ENCODE results near the gene ALOX12B.
"Not testable (repeated sequence)": the region's sequence is repeated elsewhere in the genome, so short reads cannot be mapped to it uniquely, and the experiment has no call there.

The ALOX12B gene

DNA sequence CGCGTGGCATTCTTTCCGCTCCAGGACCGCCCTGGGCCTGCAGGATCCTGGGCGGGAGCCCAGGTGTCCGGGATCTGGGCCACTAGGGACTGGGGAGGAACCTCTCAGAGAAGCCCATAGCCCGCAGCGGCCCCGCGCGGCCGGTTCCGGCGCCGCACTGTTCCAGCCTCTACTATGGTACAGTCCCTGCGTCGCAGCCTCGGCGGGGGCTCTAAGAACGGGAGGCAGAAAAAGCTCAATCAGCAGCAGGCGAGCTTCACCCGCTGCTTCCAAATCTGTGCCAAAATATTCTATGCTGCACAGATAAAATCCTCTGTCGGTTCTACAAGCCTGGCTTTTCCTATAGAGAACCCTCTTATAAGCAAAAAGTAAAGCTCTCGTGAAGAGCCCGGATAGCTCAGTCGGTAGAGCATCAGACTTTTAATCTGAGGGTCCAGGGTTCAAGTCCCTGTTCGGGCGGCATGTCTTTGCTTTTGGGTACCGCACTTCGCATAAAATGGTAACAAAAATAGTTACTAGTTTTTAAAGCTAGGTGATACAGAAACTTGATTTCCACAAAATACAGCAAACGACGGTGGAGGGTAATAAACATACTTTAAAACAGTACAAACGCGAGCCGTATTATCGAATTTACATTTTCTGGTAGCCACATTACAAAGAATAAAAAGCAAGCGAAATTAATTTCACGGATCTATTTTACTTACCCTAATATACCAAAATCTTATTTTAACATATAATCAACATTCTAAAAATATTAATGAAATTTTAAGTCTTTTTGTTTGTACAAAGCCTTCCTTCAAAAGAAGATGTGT lies 31.5 kb upstream of the ALOX12B start:
- peak; percentile 82 to 91 for DNase-seq

DNA sequence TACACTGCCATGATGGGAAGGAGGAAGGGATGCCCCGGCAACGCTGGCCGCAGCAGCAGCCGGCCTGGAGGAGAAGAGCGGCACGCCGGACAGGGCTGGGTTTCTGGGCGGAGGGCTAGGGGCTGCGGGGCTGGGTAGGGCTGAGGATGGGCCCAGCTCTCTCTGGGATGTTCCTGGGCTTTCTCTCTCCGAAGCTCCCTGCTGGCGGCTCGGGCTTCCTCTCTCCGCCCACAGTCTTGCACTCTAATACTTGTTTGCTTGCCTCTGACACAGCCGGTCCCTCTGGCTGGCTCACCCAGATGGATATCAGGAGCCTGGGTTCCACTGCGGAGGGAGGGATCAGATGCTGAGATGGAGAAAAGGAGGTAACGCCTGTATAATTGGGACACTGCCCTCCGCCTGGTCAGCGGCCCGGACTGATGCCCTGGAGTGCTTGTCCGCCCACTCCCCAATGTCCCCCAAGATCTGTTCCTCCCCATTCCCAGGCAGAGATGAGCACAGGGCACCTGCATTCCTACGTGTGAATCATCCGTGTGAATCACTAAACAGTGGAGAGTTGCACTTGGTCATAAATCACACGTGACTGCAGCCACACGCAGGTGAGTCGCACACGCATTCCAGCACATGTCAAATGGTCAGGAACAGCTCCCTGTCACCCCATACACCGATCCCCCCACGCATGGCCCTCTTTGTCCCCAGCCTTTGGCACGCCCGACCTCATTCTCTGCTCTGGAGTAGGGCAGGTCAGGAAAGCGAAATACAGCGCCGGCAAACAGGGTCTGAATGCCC lies 30.7 kb upstream of the ALOX12B start, which contains the start of gene ALOXE3:
ALOXE3 (minus strand) TSS at position 535 of the 789 bp plus-strand sequence; CDS start at position 11, 524 bp downstream.
- DNase-seq, result no peak

DNA sequence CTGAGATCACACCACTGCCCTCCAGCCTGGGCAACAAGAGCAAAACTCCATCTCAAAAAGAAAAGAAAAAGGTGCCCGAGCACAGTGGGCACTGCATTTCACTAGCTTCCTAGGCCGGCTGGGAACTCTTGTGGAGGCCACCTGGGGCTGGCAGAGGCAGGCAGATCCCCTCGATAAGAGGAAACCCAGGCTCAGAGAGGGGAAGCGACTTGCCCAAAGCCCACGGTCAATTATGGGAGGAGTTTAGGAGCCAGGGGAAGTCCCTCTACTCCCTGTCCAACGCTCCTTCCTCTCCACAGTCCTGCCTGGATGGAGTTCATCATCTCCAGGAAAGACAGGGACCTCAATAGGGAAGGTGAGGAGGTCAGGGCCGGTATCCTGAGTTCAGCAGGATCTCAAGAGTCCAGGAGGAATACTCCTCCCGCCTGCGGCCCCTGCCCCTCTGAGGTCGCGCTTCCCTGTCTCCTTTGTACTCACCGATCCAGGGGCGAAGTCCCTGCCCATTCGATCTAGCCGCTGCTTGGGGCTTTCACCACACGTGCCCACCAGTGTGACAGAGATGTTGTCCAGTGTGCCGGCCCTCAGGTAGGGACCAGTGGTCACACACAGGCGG lies 30.0 kb upstream of the ALOX12B start:
- no peak for DNase-seq

DNA sequence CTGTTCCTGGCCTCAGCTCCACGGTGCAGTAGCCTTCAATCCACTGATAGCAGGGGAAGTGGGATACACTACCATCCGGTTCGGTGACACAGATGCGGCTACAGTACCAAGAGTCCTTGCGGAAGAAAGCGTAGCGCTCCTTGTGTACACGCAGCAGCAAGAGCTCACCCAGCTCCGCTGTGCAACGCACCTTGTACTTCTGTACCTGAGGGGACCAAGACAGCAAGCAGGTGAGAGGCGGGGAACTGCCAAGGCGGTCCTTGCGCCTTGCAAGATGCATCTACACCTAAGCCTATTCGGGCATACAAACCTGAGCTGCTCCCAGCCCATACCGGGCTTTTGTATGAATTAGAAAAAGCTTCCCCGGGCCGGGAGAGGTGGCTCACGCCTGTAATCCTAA lies 29.3 kb upstream of the ALOX12B start:
- DNase-seq, result no peak

DNA sequence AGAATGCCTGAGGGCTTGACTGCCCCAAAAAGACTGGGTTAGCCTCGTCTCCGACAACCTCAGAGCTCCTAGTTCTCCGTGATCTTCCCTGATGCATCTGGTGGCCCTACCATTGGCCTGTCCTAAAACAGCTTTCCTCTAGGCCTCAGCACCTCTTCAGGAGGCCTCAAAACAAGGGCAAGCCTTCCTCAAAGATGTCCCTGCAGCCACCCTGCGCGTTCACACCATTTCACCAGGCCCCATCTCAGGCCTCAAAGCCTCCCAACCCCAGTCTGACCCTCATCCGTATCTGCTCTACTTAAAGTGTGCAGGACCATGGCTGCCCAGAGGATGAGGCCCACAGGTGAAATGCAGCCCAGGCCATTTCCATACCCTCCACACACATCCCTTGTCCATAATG lies 23.4 kb upstream of the ALOX12B start:
- DNase-seq, result no peak

DNA sequence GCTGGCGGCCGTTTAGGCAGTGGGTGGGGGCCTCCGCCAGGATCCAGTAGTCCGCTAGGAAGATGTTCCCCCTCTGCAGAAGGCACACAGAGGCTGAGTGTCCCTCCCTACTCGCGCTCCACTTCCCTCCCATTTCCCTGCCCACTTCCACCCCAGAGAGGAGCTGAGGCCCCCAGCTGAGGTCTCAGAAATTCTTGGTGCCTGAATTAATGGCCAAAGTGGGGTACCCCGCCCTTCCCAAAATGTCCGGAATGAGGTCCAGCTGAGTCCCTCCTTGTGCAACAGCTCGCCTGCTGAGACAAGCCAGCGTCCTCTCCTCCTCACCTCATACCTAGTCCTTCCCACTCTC lies 22.9 kb upstream of the ALOX12B start:
- no peak for DNase-seq

DNA sequence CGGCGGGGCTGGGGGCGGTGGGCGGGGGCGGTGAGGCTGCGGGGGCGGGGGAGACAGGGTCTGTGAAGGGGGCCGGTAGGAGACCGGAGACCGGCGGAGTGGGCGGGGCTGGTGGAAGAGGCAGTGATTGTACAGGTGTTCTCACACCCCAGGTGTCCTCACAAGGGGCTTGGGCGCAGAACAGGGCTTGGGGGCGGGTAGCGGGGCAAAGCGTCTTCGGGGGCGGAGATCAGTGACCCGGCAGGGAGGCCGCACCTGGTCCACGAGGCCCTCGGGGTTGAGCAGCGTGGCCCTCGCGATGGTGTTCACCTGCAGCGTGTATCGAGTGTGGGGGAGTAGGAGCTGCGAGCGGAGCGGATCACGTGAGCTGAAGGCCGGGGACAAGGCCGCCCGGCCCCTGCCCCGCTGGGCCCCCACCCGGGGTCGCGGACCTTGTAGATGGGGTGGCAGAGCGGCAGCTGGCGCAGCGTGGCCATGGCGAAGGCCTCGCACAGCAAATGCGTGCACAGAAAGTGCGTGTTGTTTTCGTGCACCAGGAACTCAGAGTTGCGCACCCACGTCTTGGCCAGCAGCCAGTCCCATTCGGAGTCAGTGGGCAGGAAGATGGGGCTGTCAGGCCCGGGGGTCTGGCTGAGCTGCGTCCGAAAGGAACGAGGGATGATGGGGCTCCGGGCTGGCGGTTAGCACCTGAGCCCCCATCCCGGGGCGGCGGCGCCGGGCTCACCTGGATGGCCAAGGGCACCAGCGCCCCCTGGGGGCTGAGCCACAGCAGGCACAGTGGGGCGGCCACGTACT lies 22.3 kb upstream of the ALOX12B start:
- peak; percentile 75 to 85 for DNase-seq

DNA sequence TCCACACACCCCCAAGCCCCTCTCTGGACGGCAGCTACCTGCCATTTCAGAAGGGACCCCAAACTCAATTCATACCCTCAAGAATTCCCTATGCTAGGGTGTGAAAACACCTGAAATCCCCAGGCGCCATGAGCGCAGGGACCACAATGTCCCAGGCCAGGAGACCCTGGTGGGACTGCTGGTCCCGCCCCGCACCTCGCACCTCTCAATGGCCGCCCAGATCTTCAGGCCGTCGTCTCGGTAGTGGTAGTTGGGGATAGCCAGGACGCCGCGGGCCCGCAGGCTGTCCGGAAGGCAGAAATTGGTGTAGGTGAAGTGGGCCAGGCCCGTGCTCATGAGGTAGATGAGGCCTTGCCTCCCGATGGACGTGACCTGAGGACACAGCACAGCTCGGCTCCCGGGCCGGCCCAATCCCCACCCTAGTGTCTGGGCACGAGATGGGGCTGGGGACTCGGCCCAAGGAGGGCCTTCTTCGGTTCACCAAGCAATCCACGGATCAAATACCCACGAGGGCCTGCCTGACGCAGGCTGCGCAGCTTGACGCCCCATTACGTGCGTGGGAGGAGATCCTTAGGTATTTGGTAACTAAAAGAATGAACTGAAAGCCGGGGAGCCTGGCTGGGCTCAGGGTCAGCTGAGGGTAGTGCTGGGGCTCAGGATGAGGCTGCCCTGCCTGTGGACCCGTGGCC lies 21.6 kb upstream of the ALOX12B start:
- DNase-seq, result no peak

DNA sequence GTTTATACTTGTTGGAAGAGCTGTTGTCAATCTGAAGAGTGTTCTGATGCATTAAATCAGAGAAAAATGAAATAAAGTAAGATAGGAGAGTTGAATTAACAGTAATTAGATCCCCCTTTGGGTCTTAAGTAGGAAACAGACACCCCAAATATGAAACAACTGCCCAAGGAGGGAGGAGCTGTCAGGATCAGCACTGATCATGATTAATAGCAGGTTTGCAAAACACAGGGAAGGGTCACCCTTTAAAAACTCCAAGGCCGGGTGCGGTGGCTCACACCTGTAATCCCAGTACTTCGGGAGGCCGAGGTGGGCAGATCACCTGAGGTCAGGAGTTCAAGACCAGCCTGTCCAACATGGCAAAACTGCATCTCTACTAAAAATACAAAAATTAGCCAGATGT lies 19.5 kb upstream of the ALOX12B start:
- not testable (repeated sequence) for DNase-seq

DNA sequence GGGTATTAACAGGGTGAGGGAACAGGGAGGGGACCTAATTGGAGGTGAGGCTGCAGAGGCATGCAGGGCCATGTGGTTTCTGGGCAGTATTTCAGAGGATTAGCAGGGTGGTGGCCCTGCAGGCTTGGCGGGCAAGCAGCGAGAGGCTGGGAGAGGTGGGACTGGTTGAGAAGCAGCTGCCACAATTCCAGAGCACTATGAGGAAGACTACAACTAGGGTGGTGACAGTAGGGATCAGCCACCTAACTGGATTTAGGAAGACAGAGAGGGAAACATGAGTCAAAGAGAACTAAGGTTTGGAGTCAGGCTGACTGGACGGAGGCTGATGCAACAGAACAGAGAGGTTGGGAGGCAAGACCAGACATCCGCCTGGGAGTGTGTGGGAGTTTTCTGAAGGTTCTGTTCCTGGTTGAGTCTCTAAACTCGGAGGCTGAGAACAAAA lies 18.5 kb upstream of the ALOX12B start:
- no peak for DNase-seq

DNA sequence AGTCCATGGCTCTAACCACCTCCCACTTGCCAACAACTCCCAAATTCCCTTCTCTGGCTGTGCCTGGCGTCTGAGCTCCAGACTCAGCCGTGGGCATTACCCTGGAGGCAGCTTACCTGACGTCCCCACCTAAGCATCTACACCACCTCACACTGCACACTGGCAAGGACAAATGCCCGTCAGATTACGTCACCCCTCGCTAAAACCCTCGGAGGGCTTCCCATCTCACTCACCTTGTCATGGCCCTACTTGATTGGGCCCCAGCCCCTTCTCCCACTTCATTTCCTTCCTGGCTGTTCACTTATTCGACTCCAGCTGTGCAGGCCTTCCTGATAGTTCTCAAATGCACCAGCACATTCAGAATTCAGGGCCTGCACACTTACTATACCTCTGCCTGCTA lies 17.4 kb upstream of the ALOX12B start:
- no peak for DNase-seq

DNA sequence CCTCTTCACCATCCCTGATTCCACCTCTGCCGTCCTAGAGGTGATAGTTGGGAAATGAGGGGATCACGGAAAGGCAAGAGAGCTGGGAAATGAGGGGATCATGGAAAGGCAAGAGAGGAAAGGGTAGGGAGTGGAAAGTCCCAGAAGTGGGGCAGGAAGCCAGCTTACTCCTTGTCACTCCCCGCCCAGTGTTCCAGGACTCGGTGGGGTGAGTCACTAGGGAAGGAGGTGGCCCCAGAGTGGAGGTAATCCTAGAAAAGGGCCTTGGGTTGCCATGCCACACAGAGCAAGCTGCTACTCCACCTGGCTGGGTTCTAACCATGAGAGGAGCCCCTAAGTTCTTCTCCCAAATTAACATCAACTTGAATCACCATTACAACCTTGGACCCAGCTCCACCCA lies 16.0 kb upstream of the ALOX12B start:
- no peak for DNase-seq

DNA sequence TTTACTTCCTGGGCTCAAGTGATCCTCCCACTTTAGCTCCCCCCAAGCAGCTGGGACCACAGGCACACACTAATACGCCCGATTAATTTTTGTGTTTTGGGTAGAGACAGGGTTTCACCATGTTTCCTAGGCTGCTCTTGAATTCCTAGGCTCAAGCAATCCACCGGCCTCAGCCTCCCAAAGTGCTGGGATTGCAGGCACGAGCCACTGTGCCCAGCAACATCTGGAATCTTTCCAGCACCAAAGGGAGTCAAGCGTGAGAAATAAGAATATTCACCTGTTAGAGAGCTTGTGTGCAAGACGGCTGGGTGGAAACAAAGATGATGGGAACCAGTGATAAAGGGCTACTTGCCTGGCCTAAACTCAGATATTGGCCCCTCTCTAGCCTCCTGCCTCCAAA lies 14.2 kb upstream of the ALOX12B start:
- no peak for DNase-seq

DNA sequence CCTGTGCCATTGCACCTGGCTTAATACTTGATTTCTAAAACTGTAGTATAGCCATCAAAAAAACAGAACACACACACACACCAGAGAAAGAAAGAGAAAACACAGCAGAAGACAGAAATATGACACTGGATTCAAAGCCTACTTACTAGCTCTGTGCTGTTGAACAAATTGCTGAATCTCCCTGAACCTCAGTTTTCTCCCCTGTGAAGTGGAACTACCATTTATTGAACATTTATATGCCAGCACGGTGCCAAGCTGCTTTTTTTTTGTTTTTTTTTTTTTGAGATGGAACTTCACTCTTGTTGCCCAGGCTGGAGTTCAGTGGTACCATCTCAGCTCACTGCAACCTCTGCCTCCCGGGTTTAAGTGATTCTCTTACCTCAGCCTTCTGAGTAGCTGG lies 13.2 kb upstream of the ALOX12B start:
- DNase-seq, result no peak

DNA sequence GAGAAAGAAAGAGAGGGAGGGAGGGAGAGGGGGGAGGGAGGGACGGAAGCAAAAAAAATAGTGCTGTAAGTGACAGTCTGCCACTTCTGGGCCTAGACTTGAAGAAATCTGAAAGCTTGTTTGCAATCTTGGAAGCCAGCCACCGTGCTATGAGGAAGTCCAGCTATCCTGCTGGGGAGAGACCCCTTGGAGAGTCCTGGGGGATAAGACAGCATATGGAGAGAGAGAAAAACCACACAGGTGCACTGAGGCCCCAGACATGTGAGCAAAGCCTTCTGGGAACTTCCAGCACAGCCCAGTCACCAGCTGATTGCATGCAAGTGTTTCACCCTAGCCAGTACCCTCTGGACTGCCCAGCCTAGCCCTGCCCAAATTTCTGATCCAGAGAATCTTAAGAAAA lies 12.6 kb upstream of the ALOX12B start:
- DNase-seq, result no peak

DNA sequence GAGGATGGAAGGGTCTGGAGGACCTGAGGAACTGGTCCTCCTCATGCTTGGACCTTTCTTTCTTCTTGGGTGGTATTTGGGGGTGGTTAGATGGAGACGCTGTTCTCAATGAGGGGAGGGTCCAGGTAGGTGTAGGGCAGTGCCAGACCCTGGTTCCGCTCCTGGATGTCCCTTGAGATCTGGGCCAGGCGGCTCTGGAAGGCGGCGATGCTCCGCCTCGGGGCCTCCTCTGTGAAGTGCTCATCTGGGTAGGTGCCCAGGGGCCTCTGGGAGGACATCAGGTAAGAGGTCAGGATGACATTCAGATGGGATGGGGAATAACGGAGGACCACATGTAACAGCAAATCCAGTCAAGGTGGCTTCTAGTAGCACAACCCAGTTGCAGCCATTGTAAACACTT lies 9.0 kb upstream of the ALOX12B start:
- no peak for DNase-seq

DNA sequence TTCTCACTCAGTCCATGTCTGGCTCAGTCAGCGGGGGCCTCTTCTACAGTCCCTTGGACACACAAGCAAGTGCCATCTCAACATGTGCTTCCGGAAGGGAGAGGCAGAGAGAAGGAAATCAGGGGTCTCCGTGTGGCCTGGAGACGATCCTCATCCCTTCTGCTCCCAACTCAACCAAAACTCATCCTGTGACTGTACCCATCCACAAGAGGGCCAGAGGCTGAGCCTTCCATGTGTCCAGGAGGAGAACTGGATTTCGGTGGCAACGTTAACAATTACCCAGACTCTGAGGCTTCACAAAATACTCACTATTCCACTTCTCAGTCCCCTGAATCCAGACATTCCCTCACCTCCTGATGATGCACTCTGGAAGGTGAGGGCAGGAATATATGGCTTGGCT lies 7.8 kb upstream of the ALOX12B start:
- DNase-seq, result no peak

DNA sequence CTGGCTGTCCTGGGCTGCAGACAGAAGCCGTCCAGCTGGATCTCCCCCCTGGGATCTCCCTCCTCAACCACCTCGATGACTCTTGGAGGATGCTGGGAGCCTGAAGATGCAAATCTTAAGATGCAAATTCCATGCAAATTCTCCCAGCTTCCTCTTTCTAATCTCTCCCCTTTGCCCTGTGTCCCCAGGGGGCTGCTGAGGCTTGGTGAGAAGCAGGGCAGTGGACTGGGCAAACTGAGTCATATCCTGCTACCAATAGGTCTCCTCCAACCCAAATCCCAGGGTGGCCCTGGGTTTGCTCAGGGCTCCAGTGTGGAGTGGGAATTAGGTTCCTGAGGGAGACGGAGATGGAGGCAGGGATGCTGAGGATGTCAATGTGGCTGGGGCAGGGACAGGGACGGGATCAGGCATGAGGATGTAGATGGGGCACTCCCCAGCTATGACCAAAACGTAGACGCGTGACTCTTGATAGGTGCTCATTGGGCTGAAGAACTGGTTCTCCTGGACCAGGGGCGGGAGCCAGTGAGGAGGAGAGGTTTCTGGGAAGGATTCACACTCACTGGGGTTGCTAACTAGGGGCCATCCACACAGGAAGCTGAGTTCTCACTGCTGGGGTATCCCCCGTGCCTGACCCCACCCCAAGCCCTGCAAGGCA lies 3.6 kb upstream of the ALOX12B start:
- DNase-seq, result peak in 1 of 2 donors; percentile 35

DNA sequence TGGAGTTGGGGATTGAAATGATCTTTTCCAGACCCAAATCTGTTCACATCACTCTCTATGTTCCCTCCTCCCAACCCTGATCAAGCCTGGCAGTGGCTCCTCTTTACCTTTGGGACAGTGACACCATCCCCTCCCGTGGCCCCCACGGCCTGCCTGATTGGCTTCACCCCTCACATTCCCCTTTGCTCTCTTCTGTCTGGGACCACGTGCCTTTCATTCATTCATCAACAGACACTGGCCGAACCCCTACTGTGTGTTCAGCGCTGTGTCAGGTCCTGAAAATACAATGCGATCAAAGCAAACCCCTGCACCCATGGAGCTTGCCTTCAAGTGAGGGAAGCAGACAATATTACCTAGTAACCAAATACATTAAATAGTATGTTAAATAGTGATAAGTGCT lies 2.2 kb upstream of the ALOX12B start:
- DNase-seq, result no peak

DNA sequence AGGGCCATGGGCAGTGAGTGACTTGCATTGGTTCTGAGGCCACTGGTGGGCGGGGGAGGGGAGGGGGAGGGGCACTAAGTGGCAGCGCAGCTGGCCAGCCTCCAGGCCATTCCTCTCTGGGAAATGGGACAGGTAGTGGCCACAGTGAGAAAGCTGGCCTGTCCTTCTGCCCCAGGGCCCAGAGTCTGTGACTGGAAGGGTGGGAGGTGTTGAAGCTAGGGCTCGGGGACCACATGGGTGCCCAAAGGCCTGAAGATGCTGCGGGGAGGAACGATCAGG lies 375 bp upstream of the ALOX12B start:
- DNase-seq, result no peak

DNA sequence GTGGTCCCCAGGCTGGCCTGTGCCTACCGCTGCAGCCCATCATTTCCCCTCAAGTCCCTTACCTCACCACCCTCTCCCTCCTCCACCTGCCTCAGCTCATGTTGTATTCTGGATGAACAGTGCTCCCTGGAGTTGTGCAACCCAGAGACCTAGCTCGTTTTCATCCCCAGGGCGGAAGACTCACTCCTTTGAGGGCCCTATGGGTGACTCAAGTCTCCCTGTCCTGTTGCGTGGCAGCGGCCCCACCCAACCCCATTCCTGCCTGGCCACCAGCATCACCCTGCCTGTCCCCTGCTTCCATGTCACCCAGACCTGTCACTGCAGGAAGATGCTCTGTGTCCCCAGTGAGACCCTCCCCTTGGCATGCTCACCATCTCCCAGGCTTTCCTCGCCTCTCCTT lies 3.3 kb downstream of the ALOX12B start:
- no peak for DNase-seq

DNA sequence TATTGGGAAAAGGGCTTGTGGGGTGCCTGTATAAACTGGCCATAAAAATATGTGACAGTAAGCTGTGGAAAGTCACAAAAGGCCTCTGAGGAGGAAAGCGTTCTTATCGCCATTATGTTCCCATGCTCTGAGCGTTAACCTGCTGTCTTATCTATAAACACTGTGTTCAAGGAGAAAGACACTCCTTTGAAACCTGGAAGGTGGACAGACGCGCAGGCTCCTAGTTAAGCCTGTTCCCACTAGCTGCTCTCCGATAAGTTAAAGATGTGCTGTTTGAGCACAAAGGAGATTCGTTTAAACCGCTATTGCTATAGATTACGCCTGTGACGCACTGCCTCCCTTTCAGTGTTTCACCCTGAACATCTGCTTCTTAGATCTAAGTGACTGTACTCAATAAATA lies 5.2 kb downstream of the ALOX12B start:
- DNase-seq, result no peak
